Parietal lobe (tissue), 2 donors: ENCODE data around the gene GADD45A. TPM values are rescaled to one million over a fixed set of nuclear protein-coding genes. Genes with fewer than 3 reads are reported as not detected.

Experiments
- small RNA-seq: library from RNA; depleted of rRNA; stranded (forward); fragments of <200 nt; gene quantifications from one replicate; pipeline ENCODE3, GENCODE V24; 2014; ENCODE audit warnings: low replicate concordance
- total RNA-seq: library from RNA; depleted of rRNA; stranded (reverse); fragments of >200 nt; gene quantifications from one replicate; pipeline ENCODE4 v1.2.3, GENCODE V29; 2014

The GADD45A gene, protein sequence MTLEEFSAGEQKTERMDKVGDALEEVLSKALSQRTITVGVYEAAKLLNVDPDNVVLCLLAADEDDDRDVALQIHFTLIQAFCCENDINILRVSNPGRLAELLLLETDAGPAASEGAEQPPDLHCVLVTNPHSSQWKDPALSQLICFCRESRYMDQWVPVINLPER
- total RNA-seq: 6.9 TPM

DNA sequence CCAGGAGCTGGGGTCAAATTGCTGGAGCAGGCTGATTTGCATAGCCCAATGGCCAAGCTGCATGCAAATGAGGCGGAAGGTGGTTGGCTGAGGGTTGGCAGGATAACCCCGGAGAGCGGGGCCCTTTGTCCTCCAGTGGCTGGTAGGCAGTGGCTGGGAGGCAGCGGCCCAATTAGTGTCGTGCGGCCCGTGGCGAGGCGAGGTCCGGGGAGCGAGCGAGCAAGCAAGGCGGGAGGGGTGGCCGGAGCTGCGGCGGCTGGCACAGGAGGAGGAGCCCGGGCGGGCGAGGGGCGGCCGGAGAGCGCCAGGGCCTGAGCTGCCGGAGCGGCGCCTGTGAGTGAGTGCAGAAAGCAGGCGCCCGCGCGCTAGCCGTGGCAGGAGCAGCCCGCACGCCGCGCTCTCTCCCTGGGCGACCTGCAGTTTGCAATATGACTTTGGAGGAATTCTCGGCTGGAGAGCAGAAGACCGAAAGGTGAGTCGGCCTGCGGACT is at the start of gene GADD45A:
TSS of gene GADD45A (plus strand) at position 135 of the 491 bp plus-strand sequence. CDS start at position 429, 294 bp downstream.

Small RNA genes lying within 50 kb of the gene (small RNA-seq; reads per million reads assigned to genes)
- gene RN7SL392P: not detected

Other genes with a start within 250 kb of the GADD45A start
- 20.7 TPM for gene GNG12, start 148.3 kb downstream of the GADD45A start, total RNA-seq